ENCODE data around the gene U2AF1L4. TPM values are rescaled to one million over a fixed set of nuclear protein-coding genes. Genes with fewer than 3 reads are reported as not detected.
A peak's percentile ranks its signal among the peaks of the same experiment; 100 is the strongest.

The U2AF1L4 gene
- total and polyA plus RNA-seq, 2 of the 4 experiments (the other 2 are of a cell fraction): 6.1 to 15.0 TPM

DNA sequence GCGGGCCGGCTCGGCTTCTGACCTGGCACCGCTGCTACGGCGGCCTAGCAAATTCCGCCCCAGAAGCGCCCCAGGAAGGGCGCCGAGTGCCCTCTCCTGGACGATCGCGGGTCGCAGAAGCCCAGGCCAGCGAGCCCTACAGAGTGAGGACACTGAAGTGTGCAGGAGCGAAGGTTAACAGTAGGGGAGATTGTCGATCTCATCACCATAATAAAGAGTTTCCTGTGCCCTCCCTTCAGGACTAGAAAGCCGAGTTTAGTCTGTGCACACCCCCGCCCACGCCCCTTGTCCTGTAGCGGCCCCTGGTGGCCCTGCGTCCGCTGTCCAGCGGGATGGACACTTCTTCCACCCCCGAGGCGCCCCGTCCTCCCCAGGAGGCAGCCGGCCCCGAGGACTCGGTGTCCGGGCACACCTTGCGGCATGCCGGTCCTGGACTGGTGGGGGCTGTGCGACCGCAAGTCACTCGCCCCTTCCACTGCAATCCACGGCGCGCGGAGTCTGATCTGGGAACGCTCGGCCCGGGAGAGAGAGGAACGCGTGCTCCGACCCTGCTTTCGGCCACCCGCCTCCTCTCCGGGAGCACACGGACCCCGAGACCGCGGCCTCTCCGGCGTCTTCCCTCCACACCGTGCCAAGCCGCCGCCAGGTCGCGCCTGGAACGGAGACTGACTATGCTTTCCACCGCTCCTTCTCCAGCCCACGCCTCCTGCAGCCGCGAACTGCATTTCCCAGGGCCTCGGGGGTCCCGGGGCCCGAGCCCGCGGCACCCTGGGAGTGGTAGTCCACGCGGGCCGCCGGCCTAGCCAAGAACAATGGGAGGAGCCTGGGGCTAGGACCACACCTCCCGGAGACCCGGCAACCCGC lies 28.2 kb downstream of the U2AF1L4 start (continued):
- TF ChIP-seq, protein P1, sequence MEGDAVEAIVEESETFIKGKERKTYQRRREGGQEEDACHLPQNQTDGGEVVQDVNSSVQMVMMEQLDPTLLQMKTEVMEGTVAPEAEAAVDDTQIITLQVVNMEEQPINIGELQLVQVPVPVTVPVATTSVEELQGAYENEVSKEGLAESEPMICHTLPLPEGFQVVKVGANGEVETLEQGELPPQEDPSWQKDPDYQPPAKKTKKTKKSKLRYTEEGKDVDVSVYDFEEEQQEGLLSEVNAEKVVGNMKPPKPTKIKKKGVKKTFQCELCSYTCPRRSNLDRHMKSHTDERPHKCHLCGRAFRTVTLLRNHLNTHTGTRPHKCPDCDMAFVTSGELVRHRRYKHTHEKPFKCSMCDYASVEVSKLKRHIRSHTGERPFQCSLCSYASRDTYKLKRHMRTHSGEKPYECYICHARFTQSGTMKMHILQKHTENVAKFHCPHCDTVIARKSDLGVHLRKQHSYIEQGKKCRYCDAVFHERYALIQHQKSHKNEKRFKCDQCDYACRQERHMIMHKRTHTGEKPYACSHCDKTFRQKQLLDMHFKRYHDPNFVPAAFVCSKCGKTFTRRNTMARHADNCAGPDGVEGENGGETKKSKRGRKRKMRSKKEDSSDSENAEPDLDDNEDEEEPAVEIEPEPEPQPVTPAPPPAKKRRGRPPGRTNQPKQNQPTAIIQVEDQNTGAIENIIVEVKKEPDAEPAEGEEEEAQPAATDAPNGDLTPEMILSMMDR (conservative IDR thresholded peaks at IDR 0.05; ENCODE audit: low read depth, low read length): peak; percentile 81
